OCI-LY7 (cell line): Measurements from ENCODE around the gene COL3A1.

ENCODE experiments used
- CTCF ChIP-seq: fragments of 200-600 bp; sonication (generic); conservative IDR thresholded peaks from 2 replicates; pipeline ENCODE4 v1.5.1; 2014; ENCODE audit warnings: mild to moderate bottlenecking, antibody characterized with exemption, low read length, moderate library complexity, mixed read lengths
- EZH2phosphoT487 ChIP-seq: fragments of 200-600 bp; sonication (generic); IDR thresholded peaks from 2 replicates; pipeline ENCODE4 v1.6.1; 2018; ENCODE audit warnings: low read depth, borderline replicate concordance, mild to moderate bottlenecking, mixed run types, antibody characterized with exemption, low read length, moderate library complexity, mixed read lengths

- TF ChIP-seq CTCF, result no peak
- no peak for TF ChIP-seq EZH2phosphoT487
Observed at GRCh38 chr2:188940171-188940570, 34.0 kb upstream of the COL3A1 start.
